HepG2 (cell line): ENCODE data around the gene PRELID2. TPM values are rescaled to one million over a fixed set of nuclear protein-coding genes. Genes with fewer than 3 reads are reported as not detected.

Experiments
- ATAC-seq: fragments of 200-7000 bp; cut with Tn5 transposase; 3 replicates; pipeline ENCODE4 v1.9.1; 2020; ENCODE audit warnings: mild to moderate bottlenecking, moderate library complexity
- BruUV-seq: library from RNA; stranded (reverse); fragments of 400-500 nt; replicated peaks from 2 replicates; lab custom pipeline; 2021; lab: Mats Ljungman, UMichigan
- CTCF ChIA-PET: fragments of 300-600 bp; formaldehyde crosslinking; extraction: SDS; loops from one replicate; lab custom pipeline; 2021; ENCODE audit warnings: low total read pairs, inconsistent platforms, low intra/inter-chr PET ratio; lab: Yijun Ruan, JAX
- POLR2A ChIA-PET: fragments of 350-600 bp; sonication (Branson Sonifier 250); formaldehyde crosslinking; loops from one replicate; lab custom pipeline; 2020; ENCODE audit warnings: antibody characterized with exemption, inconsistent platforms; lab: Yijun Ruan, JAX
- DNase-seq: peaks from one replicate; pipeline ENCODE4 v3.0.0-alpha.2; 2015; ENCODE audit warnings: low spot score
- FAIRE-seq: peaks from 3 replicates; lab custom pipeline; 2011; peaks lifted over from hg19 to GRCh38; lab: Jason Lieb, UNC
- H2AFZ ChIP-seq: one replicate; pipeline ENCODE4 v1.6.1; 2011; ENCODE audit warnings: low read length, inconsistent platforms
- H3K27ac ChIP-seq: fragments of 300-600 bp; 3 replicates; pipeline ENCODE4 v1.8.0; 2011; ENCODE audit warnings: mixed run types, mild to moderate bottlenecking, mixed read lengths, low read length, inconsistent platforms; ENCODE audit not compliant: insufficient read depth; ENCODE audit errors: extremely low read length
- H3K27me3 ChIP-seq, 2 experiments: fragments of 200-600 bp in 1 of 2; 2 replicates in 1 of 2; 3 replicates in 1 of 2; pipeline versions ENCODE4 v1.6.0 to v1.8.0; 2011; ENCODE audit warnings: low read length in 2 of 2, mild to moderate bottlenecking in 2 of 2, moderate library complexity in 2 of 2, inconsistent platforms in 1 of 2; ENCODE audit not compliant: insufficient read depth in 2 of 2, control insufficient read depth in 1 of 2
- H3K36me3 ChIP-seq, 2 experiments: fragments of 200-600 bp in 1 of 2; replicated peaks in 1 of 2; 2 replicates in 1 of 2; 3 replicates in 1 of 2; pipeline versions ENCODE4 v1.5.1 to v1.8.0; 2011; ENCODE audit warnings: low read length in 2 of 2, inconsistent platforms in 1 of 2; ENCODE audit not compliant: insufficient read depth in 2 of 2, control insufficient read depth in 1 of 2
- H3K4me1 ChIP-seq: 2 replicates; pipeline ENCODE4 v1.5.1; 2012; ENCODE audit warnings: low read length, inconsistent platforms; ENCODE audit not compliant: insufficient read depth
- H3K4me2 ChIP-seq: 2 replicates; pipeline ENCODE4 v1.6.0; 2011; ENCODE audit warnings: low read depth, low read length, inconsistent platforms
- H3K4me3 ChIP-seq, 3 experiments: fragments of 200-600 bp in 1 of 3; sonication (generic), shearing (Covaris generic) in 1 of 3; replicated peaks in 1 of 3; 2 replicates each; pipeline ENCODE4 v1.5.1; 2011 to 2016; ENCODE audit warnings: low read length in 3 of 3, inconsistent platforms in 2 of 3, low read depth in 2 of 3, mild to moderate bottlenecking in 2 of 3, control low read depth in 1 of 3, mixed read lengths in 1 of 3; ENCODE audit not compliant: insufficient read depth in 1 of 3
- H3K79me2 ChIP-seq: one replicate; pipeline ENCODE4 v1.6.1; 2011; ENCODE audit warnings: low read length, inconsistent platforms; ENCODE audit not compliant: insufficient read depth
- H3K9ac ChIP-seq: 2 replicates; pipeline ENCODE4 v1.6.0; 2011; ENCODE audit warnings: mild to moderate bottlenecking, low read depth, low read length, inconsistent platforms; ENCODE audit not compliant: insufficient read depth
- H3K9me3 ChIP-seq: 2 replicates; pipeline ENCODE4 v1.5.1; 2012; ENCODE audit warnings: mild to moderate bottlenecking, low read length
- H4K20me1 ChIP-seq: 2 replicates; pipeline ENCODE4 v1.6.0; 2011; ENCODE audit warnings: inconsistent platforms, mild to moderate bottlenecking, low read length, moderate library complexity; ENCODE audit not compliant: insufficient read depth
- BCL6 ChIP-seq: IDR thresholded peaks from 2 replicates; pipeline ENCODE4 v1.6.1; 2016; ENCODE audit warnings: missing genetic modification reagents, missing compliant biosample characterization
- DNMT3B ChIP-seq: conservative IDR thresholded peaks from 2 replicates; pipeline ENCODE4 v1.6.1; 2016; ENCODE audit warnings: missing biosample characterization, control low read depth
- ESRRA ChIP-seq: sonication (generic); formaldehyde crosslinking; IDR thresholded peaks from 2 replicates; pipeline ENCODE4 v1.5.1; 2020; ENCODE audit warnings: mild to moderate bottlenecking, low read depth, missing genetic modification reagents
- GATAD2A ChIP-seq: IDR thresholded peaks from 2 replicates; pipeline ENCODE4 v1.6.1; 2016
- GFI1 ChIP-seq: sonication (generic); formaldehyde crosslinking; IDR thresholded peaks from 2 replicates; pipeline ENCODE4 v1.5.0; 2020; ENCODE audit warnings: missing genetic modification reagents, mild to moderate bottlenecking, borderline replicate concordance
- HNF4A ChIP-seq: sonication (generic); formaldehyde crosslinking; IDR thresholded peaks from 2 replicates; pipeline ENCODE4 v1.4.0; 2020; ENCODE audit warnings: missing genetic modification reagents
- HNF4G ChIP-seq, 2 experiments: sonication (generic) in 1 of 2; formaldehyde crosslinking in 1 of 2; IDR thresholded peaks; 2 replicates each; pipeline versions ENCODE4 v1.4.0 to v1.6.1; 2011 to 2020; ENCODE audit warnings: borderline replicate concordance in 2 of 2, low read depth in 2 of 2, mild to moderate bottlenecking in 2 of 2, low read length in 1 of 2, missing genetic modification reagents in 1 of 2, moderate library complexity in 1 of 2
- KDM5B ChIP-seq: sonication (generic); formaldehyde crosslinking; IDR thresholded peaks from 2 replicates; pipeline ENCODE4 v1.4.0; 2020; ENCODE audit warnings: missing genetic modification reagents, mild to moderate bottlenecking, borderline replicate concordance
- KDM6A ChIP-seq: IDR thresholded peaks from 2 replicates; pipeline ENCODE4 v1.6.1; 2016; ENCODE audit warnings: low read depth
- MAFF ChIP-seq: IDR thresholded peaks from 2 replicates; pipeline ENCODE4 v1.6.1; 2011; ENCODE audit warnings: low read depth, low read length, improper control_type of control experiment
- MAFK ChIP-seq, 2 experiments: IDR thresholded peaks in 1 of 2; conservative IDR thresholded peaks in 1 of 2; 2 replicates each; pipeline ENCODE4 v1.6.1; 2011; ENCODE audit warnings: improper control_type of control experiment in 2 of 2, low read length in 2 of 2
- SALL1 ChIP-seq: sonication (generic); formaldehyde crosslinking; IDR thresholded peaks from 2 replicates; pipeline ENCODE4 v1.8.0; 2022; ENCODE audit warnings: mild to moderate bottlenecking, missing genetic modification reagents
- SKI ChIP-seq: fragments of 450-650 bp; IDR thresholded peaks from one replicate; pipeline ENCODE4 v1.6.1; 2018; ENCODE audit warnings: mild to moderate bottlenecking; ENCODE audit not compliant: partially characterized antibody
- YY1 ChIP-seq: IDR thresholded peaks from 2 replicates; pipeline ENCODE4 v1.6.1; 2011; ENCODE audit warnings: low read length, low read depth, moderate library complexity, mild to moderate bottlenecking; ENCODE audit not compliant: insufficient read depth, insufficient replicate concordance
- ZFX ChIP-seq: sonication (generic); formaldehyde crosslinking; IDR thresholded peaks from 2 replicates; pipeline ENCODE4 v1.4.0; 2020; ENCODE audit warnings: mild to moderate bottlenecking, low read depth, missing genetic modification reagents, moderate library complexity
- ZNF501 ChIP-seq: sonication (generic); formaldehyde crosslinking; IDR thresholded peaks from 2 replicates; pipeline ENCODE4 v1.5.1; 2020; ENCODE audit warnings: mild to moderate bottlenecking, moderate library complexity, missing genetic modification reagents
- ZNF678 ChIP-seq: sonication (generic); formaldehyde crosslinking; IDR thresholded peaks from 2 replicates; pipeline ENCODE4 v1.4.0; 2020; ENCODE audit warnings: mild to moderate bottlenecking, missing genetic modification reagents
- ZNF883 ChIP-seq: sonication (generic); formaldehyde crosslinking; IDR thresholded peaks from 2 replicates; pipeline ENCODE4 v1.5.1; 2020; ENCODE audit warnings: mild to moderate bottlenecking, missing genetic modification reagents; ENCODE audit errors: not compliant biosample characterization
- WGBS: methylation state at CpG from one replicate; pipeline ENCODE4 v1.1.6; 2017; ENCODE audit warnings: low lambda C conversion rate; 5-methylcytosine and 5-hydroxymethylcytosine counted together
- in situ Hi-C: cut with HindIII; loops from 2 replicates; pipeline ENCODE4 v1.10.0; 2017; ENCODE audit warnings: low pct_unique_long_range_greater_than_20kb; ENCODE audit not compliant: extremely low pct_ligation_motif_present
- intact Hi-C: fragments of 100-400 bp; cut with micrococcal nuclease; formaldehyde crosslinking; loops from one replicate; pipeline ENCODE4 v1.10.0; 2022; ENCODE audit not compliant: unreplicated experiment
- polyA plus RNA-seq, 8 experiments: library from polyadenylated mRNA; depleted of rRNA in 3 of 8; stranded (reverse) in 7 of 8; unstranded in 1 of 8; fragments of >200 nt; fragmentation: Illumina TruSeq in 4 of 8; extraction: Trizol in 4 of 8; gene quantifications; 2 replicates each; pipeline versions ENCODE4 v1.2.1 to v1.2.3, GENCODE V29; 2011 to 2016; ENCODE audit warnings: low read depth in 4 of 8, missing spikeins in 1 of 8, mixed read lengths in 1 of 8; ENCODE audit not compliant: insufficient read depth in 1 of 8
- total RNA-seq, 5 experiments: library from RNA; depleted of rRNA; stranded (reverse); fragments of >200 nt; fragmentation: Illumina TruSeq; extraction: Trizol; gene quantifications; 2 replicates each; pipeline ENCODE4 v1.2.3, GENCODE V29; 2016; ENCODE audit warnings: low read depth in 1 of 5
- TF ChIP-seq, protein P1 (sequence below): sonication (generic); formaldehyde crosslinking; IDR thresholded peaks from 2 replicates; pipeline ENCODE4 v1.4.0; 2020; ENCODE audit warnings: missing genetic modification reagents; ENCODE audit errors: not compliant biosample characterization
- TF ChIP-seq, protein P2 (sequence below): sonication (generic); formaldehyde crosslinking; IDR thresholded peaks from 2 replicates; pipeline ENCODE4 v1.8.1; 2023; ENCODE audit warnings: mild to moderate bottlenecking, missing genetic modification reagents
- TF ChIP-seq, protein P3 (sequence below): sonication (generic); formaldehyde crosslinking; IDR thresholded peaks from 2 replicates; pipeline ENCODE4 v1.8.0; 2022; ENCODE audit warnings: low read depth, missing genetic modification reagents

Gene PRELID2
- total and polyA plus RNA-seq, 2 of the 13 experiments (the other 11 are each of a cell fraction or from before 2014, with no cell fraction given) = 10.0 to 22.9 TPM

DNA sequence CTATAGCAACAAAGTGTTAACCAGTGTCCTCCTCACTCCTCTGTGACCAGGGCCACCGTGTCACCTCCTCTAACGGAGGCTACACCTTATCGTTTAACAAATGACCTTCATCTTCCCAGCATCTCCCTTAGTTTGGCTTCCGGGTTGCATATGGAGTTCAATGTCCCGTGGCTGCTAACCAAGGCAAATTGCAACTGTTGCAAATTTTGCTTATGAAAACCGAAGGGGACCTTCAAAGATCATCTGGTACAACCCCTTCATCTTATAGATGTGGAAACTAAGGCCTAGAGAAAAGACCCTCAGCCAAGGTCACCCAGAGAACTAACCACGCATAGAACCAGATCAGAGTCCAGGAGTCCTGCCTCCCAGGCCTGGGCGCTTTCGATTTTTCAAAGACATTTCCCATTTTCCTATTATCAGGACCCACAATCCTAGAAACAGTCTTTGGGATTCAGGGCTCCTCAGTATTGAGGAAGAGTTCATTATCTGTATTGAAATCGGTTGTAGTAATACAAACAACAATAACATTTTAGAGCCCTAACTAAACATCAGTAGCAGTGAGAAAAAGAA is 1.4 kb downstream of the PRELID2 start:
- Histone ChIP-seq H2AFZ (no peak overlapping the region), H3K27ac (peak overlapping the region; percentile 9), H3K27me3 (no peaks in the 10 kb centered on the region; a peak in 1 of 5 replicates), H3K9me3 (no peaks in the 10 kb centered on the region), H3K4me2 (peak overlapping the region; percentile 95), H3K4me3 (peak overlapping the region; percentile 72 to 77 (median 74)), H3K36me3 (no peaks in the 10 kb centered on the region), H4K20me1 (no peaks in the 10 kb centered on the region; the same call in 1 of the 2 replicates), H3K4me1 (peaks cover 77% of the 10 kb centered on the region), H3K9ac (no peak overlapping the region; the same call in 1 of the 2 replicates), H3K79me2 (peaks cover 20% of the 10 kb centered on the region)
- WGBS = 14% methylated on average over 10 of the region's 10 CpGs
- FAIRE-seq (no peak), DNase-seq (no peak), ATAC-seq (no peak)
- CTCF ChIA-PET = no interaction called here
- TF ChIP-seq HNF4G (IDR thresholded peaks at IDR 0.05; ENCODE audit: borderline replicate concordance, low read depth, low read length) = peak; percentile 37
- no peak for TF ChIP-seq HNF4G (CRISPR knock-in tag; IDR thresholded peaks at IDR 0.05; ENCODE audit: borderline replicate concordance, low read depth)
- TF ChIP-seq SALL1 (CRISPR knock-in tag) = no peak
- no peak for TF ChIP-seq YY1
- no peak for TF ChIP-seq KDM6A
- TF ChIP-seq, protein P1, sequence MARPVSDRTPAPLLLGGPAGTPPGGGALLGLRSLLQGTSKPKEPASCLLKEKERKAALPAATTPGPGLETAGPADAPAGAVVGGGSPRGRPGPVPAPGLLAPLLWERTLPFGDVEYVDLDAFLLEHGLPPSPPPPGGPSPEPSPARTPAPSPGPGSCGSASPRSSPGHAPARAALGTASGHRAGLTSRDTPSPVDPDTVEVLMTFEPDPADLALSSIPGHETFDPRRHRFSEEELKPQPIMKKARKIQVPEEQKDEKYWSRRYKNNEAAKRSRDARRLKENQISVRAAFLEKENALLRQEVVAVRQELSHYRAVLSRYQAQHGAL (CRISPR knock-in tag) = no peak
- TF ChIP-seq, protein P2, sequence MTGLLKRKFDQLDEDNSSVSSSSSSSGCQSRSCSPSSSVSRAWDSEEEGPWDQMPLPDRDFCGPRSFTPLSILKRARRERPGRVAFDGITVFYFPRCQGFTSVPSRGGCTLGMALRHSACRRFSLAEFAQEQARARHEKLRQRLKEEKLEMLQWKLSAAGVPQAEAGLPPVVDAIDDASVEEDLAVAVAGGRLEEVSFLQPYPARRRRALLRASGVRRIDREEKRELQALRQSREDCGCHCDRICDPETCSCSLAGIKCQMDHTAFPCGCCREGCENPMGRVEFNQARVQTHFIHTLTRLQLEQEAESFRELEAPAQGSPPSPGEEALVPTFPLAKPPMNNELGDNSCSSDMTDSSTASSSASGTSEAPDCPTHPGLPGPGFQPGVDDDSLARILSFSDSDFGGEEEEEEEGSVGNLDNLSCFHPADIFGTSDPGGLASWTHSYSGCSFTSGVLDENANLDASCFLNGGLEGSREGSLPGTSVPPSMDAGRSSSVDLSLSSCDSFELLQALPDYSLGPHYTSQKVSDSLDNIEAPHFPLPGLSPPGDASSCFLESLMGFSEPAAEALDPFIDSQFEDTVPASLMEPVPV (CRISPR knock-in tag) = no peak
- TF ChIP-seq MAFF = peak; percentile 61
- TF ChIP-seq ZNF501 = 0 out of 2 replicates have a peak, but pooled peaks have one; percentile 30
- TF ChIP-seq ZNF678 = no peak
- no peak; the same call in 1 of the 2 replicates for TF ChIP-seq GATAD2A (CRISPR knock-in tag)
- peak; percentile 62; the same call in 1 of the 2 replicates for TF ChIP-seq ESRRA (CRISPR knock-in tag)
- TF ChIP-seq GFI1 (CRISPR knock-in tag) = no peak
- no peak for TF ChIP-seq KDM5B (CRISPR knock-in tag)
- no peak for TF ChIP-seq ZNF883
- TF ChIP-seq, protein P3, sequence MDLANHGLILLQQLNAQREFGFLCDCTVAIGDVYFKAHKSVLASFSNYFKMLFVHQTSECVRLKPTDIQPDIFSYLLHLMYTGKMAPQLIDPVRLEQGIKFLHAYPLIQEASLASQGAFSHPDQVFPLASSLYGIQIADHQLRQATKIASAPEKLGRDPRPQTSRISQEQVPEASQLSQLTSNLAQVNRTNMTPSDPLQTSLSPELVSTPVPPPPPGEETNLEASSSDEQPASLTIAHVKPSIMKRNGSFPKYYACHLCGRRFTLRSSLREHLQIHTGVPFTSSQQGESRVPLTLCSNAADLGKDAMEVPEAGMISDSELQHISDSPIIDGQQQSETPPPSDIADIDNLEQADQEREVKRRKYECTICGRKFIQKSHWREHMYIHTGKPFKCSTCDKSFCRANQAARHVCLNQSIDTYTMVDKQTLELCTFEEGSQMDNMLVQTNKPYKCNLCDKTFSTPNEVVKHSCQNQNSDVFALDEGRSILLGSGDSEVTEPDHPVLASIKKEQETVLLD (CRISPR knock-in tag) = no peak
- TF ChIP-seq MAFK (conservative IDR thresholded peaks at IDR 0.05 in 1 of 2, IDR thresholded peaks at IDR 0.05 in 1 of 2; ENCODE audit: low read length in 2 of 2) = peak; percentile 75
- no peak for TF ChIP-seq SKI
- peak; percentile 24; the same call in 1 of the 2 replicates for TF ChIP-seq ZFX
- peak; percentile 53 for TF ChIP-seq BCL6 (CRISPR knock-in tag)
- TF ChIP-seq HNF4A = peak; percentile 40; the same call in 1 of the 2 replicates
- TF ChIP-seq DNMT3B (CRISPR knock-in tag) = no peak
- BruUV-seq = no TSS peak
- POLR2A ChIA-PET = no interaction called here
- in situ Hi-C loops = loop anchor here (10.0 kb wide), 1 partner anchor 221 kb away; no protein-coding TSS in a partner anchor
- intact Hi-C loops = loop anchor here (2.0 kb wide), 1 partner anchor 55 kb away; no protein-coding TSS in a partner anchor
